Upper lobe of left lung (tissue), 6 donors: ENCODE measurements around the gene XPO6. TPM values are rescaled to one million over a fixed set of nuclear protein-coding genes. Genes with fewer than 3 reads are reported as not detected.

ENCODE experiments used
- ATAC-seq, 2 donors: fragments of 200-7000 bp; cut with Tn5 transposase; one replicate each; pipeline ENCODE4 v1.9.1; 2022; ENCODE audit warnings: mild to moderate bottlenecking in 2 of 2, moderate library complexity in 2 of 2; ENCODE audit not compliant: low FRiP score in 2 of 2
- DNase-seq, 2 donors: peaks; one replicate each; pipeline ENCODE4 v3.0.0-alpha.2; 2019 to 2020
- H3K27ac ChIP-seq, 4 donors: fragments of 200-600 bp; sonication (generic); one replicate each; pipeline ENCODE4 v1.5.1; 2016 to 2019
- H3K27me3 ChIP-seq, 4 donors: fragments of 200-600 bp; sonication (generic); one replicate each; pipeline ENCODE4 v1.5.1; 2017 to 2019
- H3K36me3 ChIP-seq, 4 donors: fragments of 200-600 bp; sonication (generic); one replicate each; pipeline ENCODE4 v1.5.1; 2016 to 2019
- H3K4me1 ChIP-seq, 4 donors: fragments of 200-600 bp; sonication (generic); one replicate each; pipeline ENCODE4 v1.5.1; 2018 to 2019
- H3K4me3 ChIP-seq, 4 donors: fragments of 200-600 bp; sonication (generic); one replicate each; pipeline ENCODE4 v1.5.1; 2017 to 2019; ENCODE audit warnings: mild to moderate bottlenecking in 2 of 4, moderate library complexity in 1 of 4
- H3K9me3 ChIP-seq, 4 donors: fragments of 200-600 bp; sonication (generic); one replicate each; pipeline ENCODE4 v1.5.1; 2018 to 2019
- CTCF ChIP-seq, 6 experiments: fragments of 450-650 bp in 4 of 6; fragments of 200-600 bp in 2 of 6; sonication (generic) in 2 of 6; IDR thresholded peaks; one replicate each; pipeline ENCODE4 v1.5.1; 2016 to 2019; ENCODE audit warnings: antibody characterized with exemption in 6 of 6
- EP300 ChIP-seq, 4 donors: sonication (generic); formaldehyde crosslinking; IDR thresholded peaks; one replicate each; pipeline ENCODE4 v1.5.1; 2017; ENCODE audit warnings: antibody characterized with exemption in 4 of 4, control low read depth in 2 of 4
- POLR2A ChIP-seq, 4 donors: fragments of 450-650 bp; IDR thresholded peaks; one replicate each; pipeline ENCODE4 v1.5.1; 2016 to 2017; ENCODE audit warnings: antibody characterized with exemption in 4 of 4, mild to moderate bottlenecking in 2 of 4
- POLR2AphosphoS5 ChIP-seq, 2 donors: sonication (generic); formaldehyde crosslinking; IDR thresholded peaks; one replicate each; pipeline ENCODE4 v1.5.1; 2017; ENCODE audit warnings: antibody characterized with exemption in 2 of 2
- WGBS, 2 donors: methylation state at CpG; one replicate each; pipeline ENCODE4 v1.1.5; 2017 to 2018; 5-methylcytosine and 5-hydroxymethylcytosine counted together
- total RNA-seq, 6 donors: library from RNA; depleted of rRNA in 4 of 6; stranded (reverse); fragments of >200 nt in 4 of 6; gene quantifications; one replicate each; pipeline versions ENCODE4 v1.1.0 to v1.2.1, GENCODE V29; 2016 to 2021
- donor health status: DM: no; HTN: no; CAD: no; lungs with moderate emphysema.
- donor health status: DM: no; HTN: yes; CAD: no; lungs with severe emphysema.

Gene XPO6
- total RNA-seq, 6 donors from 2014 or later, result 95.5 to 256 (median 129) TPM

- ATAC-seq (no peak), DNase-seq (no peak)
- no peak overlapping the region for H3K4me3 ChIP-seq
- peaks cover 0 to 17% (median 3%) of the 10 kb centered on the region in 4 donors for H3K36me3 ChIP-seq
- 89 to 90% methylated on average over 3 of the region's 3 CpGs for WGBS, 2 donors
- peaks cover 22 to 38% (median 27%) of the 10 kb centered on the region in 4 donors for H3K4me1 ChIP-seq
- no peaks in the 10 kb centered on the region for H3K27me3 ChIP-seq
- TF ChIP-seq EP300 (IDR thresholded peaks at IDR 0.05) (no peak), CTCF (IDR thresholded peaks at IDR 0.05) (no peak), POLR2A (IDR thresholded peaks at IDR 0.05) (no peak), POLR2AphosphoS5 (IDR thresholded peaks at IDR 0.05) (no peak)
- no peaks in the 10 kb centered on the region for H3K9me3 ChIP-seq
- no peak overlapping the region for H3K27ac ChIP-seq
These were observed 29.0 kb downstream of the XPO6 start for GRCh38 chr16:28182801-28183200.

GRCh38 chr16:28182183-28182582 lies 29.6 kb downstream of the XPO6 start:
- WGBS, 2 donors, result 81 to 83% methylated on average over 7 of the region's 7 CpGs
- Histone ChIP-seq H3K27ac (peak overlapping the region in 1 of 4 donors; percentile 60), H3K9me3 (no peaks in the 10 kb centered on the region), H3K4me3 (no peak overlapping the region), H3K27me3 (no peaks in the 10 kb centered on the region), H3K36me3 (peaks cover 0 to 23% (median 6%) of the 10 kb centered on the region in 4 donors), H3K4me1 (peaks cover 20 to 32% (median 22%) of the 10 kb centered on the region in 4 donors)
- no peak for DNase-seq
- ATAC-seq, result no peak
- no peak for TF ChIP-seq POLR2AphosphoS5 (IDR thresholded peaks at IDR 0.05)
- TF ChIP-seq CTCF (IDR thresholded peaks at IDR 0.05), result no peak
- no peak for TF ChIP-seq EP300 (IDR thresholded peaks at IDR 0.05)
- no peak for TF ChIP-seq POLR2A (IDR thresholded peaks at IDR 0.05)

- ATAC-seq, result peak; percentile 67 to 79
- TF ChIP-seq CTCF (IDR thresholded peaks at IDR 0.05), result no peak
- no peak for TF ChIP-seq POLR2AphosphoS5 (IDR thresholded peaks at IDR 0.05)
- no peak for TF ChIP-seq EP300 (IDR thresholded peaks at IDR 0.05)
- TF ChIP-seq POLR2A (IDR thresholded peaks at IDR 0.05), result no peak
- Histone ChIP-seq H3K27ac (peak overlapping the region in 2 of 4 donors; percentile 35 to 60), H3K4me1 (peaks cover 18 to 27% (median 22%) of the 10 kb centered on the region in 4 donors), H3K36me3 (peaks cover 0 to 30% (median 9%) of the 10 kb centered on the region in 4 donors), H3K4me3 (no peak overlapping the region), H3K9me3 (no peaks in the 10 kb centered on the region), H3K27me3 (no peaks in the 10 kb centered on the region)
- 40 to 55% methylated on average over 2 of the region's 2 CpGs for WGBS, 2 donors
- DNase-seq, result peak in 1 of 2 donors; percentile 50
These were observed 30.2 kb downstream of the XPO6 start for GRCh38 chr16:28181515-28181914.

GRCh38 chr16:28180655-28181460 lies 30.9 kb downstream of the XPO6 start:
- Histone ChIP-seq H3K4me1 (peaks cover 19 to 27% (median 22%) of the 10 kb centered on the region in 4 donors), H3K27ac (peak overlapping the region in 3 of 4 donors; percentile 35 to 60 (median 48)), H3K36me3 (peaks cover 0 to 35% (median 11%) of the 10 kb centered on the region in 4 donors), H3K27me3 (no peaks in the 10 kb centered on the region), H3K9me3 (no peaks in the 10 kb centered on the region), H3K4me3 (no peak overlapping the region)
- TF ChIP-seq POLR2AphosphoS5 (IDR thresholded peaks at IDR 0.05) (no peak), EP300 (IDR thresholded peaks at IDR 0.05) (no peak), CTCF (IDR thresholded peaks at IDR 0.05) (no peak), POLR2A (IDR thresholded peaks at IDR 0.05) (no peak)
- DNase-seq (no peak), ATAC-seq (peak in 1 of 2 donors; percentile 64)
- WGBS, 2 donors, result 50 to 56% methylated on average over 9 of the region's 9 CpGs
